ENCODE data around the gene JSRP1.

The JSRP1 gene, protein sequence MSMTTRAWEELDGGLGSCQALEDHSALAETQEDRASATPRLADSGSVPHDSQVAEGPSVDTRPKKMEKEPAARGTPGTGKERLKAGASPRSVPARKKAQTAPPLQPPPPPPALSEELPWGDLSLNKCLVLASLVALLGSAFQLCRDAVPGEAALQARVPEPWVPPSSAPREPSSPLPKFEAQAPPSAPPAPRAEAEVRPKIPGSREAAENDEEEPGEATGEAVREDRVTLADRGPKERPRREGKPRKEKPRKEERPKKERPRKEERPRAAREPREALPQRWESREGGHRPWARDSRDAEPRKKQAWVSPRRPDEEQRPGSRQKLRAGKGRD

DNA sequence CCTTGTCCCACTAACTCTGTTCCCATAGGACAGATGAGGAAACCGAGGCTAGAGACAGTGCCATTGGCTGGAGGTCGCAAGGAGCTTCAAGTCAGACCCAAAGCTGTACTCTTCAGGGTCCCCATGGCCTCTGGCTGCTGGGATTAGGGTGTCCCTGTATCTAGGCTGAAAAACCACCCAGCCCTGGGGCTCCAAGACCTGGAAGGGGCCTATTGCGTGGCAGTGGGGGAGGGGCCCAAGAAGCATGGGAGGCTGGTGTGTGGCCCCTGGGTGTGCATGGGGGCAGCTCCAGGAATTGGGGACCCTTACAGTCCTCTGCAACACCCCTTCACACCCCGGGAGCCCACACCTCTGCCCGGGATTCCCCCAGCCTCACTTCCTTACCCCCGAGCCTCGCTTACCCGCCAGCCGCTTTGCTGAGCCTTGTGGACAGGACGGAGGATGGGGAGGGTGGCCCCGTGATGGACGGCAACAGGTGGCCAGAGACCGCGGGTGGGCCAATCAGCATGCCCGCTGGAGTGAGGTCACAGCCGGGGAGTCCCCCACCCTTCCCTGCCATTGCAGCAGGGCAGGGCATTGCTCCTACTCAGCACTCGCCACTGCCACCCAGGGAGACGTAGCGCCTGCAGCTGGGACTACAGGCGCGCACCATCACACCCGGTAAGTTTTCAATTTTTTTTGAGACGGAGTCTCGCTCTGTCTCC is at the start of gene JSRP1:
TSS of gene JSRP1 (minus strand) at position 436 of the 704 bp plus-strand sequence. CDS start 1,103 bp downstream, outside the sequence.
- DNase-seq (ENCODE audit: low read depth in 1 of 2, low spot score in 1 of 2) = no peak
- in situ Hi-C loops (cut with HindIII; ENCODE audit: low pct_unique_long_range_greater_than_20kb, low sequenced_read_pairs) = no loop called here
- no peak for TF ChIP-seq JUND (IDR thresholded peaks at IDR 0.05; ENCODE audit: low read depth)

DNA sequence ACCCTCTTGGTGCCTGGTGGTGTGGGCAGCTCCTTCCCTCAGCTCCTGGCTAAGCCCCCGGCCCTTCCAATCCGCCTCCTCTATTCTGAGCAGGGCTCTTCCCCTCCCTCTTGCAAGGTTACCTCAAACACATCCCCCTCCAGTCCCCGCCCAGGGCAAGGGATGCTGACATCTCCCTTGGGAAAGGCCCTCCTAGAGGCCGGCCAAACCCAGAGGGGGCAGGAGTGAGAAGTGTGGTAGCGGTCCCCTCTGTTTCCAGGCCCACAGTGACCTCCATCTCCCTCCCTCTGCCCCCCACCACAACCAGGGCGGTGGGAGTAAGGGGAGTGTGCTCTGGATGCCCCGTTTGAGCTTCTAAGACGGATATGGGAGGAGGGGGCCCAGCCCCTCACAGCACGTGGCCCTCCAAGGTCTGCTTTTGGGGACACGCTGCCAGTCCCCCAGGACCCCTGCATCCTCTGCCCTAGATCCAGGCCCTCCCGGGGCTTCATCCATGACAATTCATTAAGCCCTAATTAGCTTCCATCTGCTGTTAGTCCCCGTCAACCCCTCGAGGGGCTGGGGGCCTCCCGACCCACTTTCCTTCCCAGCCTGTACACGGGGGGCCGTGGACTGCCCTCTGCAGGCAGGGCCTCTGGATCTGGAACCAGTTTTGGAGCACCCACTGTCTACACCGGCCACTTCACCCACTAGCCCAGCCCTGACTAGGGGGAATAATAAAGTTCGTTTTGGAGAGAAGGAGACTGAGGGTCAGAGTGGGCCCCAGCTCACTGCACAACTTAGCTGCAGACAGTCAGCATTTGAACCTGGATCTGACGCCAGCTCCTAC is 49.4 kb upstream of the JSRP1 start:
- in situ Hi-C loops (cut with HindIII; ENCODE audit: low pct_unique_long_range_greater_than_20kb, low sequenced_read_pairs) = no loop called here

DNA sequence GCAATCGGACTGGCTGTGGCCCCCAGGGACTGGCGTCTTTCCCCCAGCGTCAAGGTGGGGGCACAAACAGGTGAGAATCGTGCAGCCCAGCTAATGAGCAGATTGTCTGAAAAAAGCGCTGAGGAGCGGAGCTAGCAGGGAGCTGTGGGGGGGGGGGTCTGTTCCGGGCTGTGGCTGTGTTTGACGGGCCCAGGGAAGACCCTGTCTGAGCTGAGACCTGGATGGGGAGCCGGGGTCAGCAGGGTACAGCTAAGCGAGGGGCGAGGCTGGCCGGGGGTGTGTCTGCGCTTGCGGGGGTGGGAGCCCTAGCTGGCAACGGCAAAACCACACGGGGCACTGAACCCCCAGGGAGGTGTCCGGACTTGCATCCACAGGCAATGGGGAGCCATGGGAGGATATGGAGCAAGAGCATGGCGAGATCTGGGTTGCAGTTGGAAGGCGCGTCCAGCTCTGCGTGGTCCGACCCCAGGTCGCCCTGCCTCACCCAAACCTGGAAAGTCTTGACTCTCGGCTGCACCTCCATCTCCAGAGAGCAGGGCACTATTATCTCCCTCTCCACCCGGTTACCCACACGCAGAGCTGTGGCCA is 47.1 kb upstream of the JSRP1 start:
- in situ Hi-C loops (cut with HindIII; ENCODE audit: low pct_unique_long_range_greater_than_20kb, low sequenced_read_pairs) = no loop called here

More for the DNA sequence above, 49.4 kb upstream of the JSRP1 start:
- no peak for DNase-seq (ENCODE audit: low read depth in 1 of 2, low spot score in 1 of 2)
- no peak for TF ChIP-seq JUND (IDR thresholded peaks at IDR 0.05; ENCODE audit: low read depth)

DNA sequence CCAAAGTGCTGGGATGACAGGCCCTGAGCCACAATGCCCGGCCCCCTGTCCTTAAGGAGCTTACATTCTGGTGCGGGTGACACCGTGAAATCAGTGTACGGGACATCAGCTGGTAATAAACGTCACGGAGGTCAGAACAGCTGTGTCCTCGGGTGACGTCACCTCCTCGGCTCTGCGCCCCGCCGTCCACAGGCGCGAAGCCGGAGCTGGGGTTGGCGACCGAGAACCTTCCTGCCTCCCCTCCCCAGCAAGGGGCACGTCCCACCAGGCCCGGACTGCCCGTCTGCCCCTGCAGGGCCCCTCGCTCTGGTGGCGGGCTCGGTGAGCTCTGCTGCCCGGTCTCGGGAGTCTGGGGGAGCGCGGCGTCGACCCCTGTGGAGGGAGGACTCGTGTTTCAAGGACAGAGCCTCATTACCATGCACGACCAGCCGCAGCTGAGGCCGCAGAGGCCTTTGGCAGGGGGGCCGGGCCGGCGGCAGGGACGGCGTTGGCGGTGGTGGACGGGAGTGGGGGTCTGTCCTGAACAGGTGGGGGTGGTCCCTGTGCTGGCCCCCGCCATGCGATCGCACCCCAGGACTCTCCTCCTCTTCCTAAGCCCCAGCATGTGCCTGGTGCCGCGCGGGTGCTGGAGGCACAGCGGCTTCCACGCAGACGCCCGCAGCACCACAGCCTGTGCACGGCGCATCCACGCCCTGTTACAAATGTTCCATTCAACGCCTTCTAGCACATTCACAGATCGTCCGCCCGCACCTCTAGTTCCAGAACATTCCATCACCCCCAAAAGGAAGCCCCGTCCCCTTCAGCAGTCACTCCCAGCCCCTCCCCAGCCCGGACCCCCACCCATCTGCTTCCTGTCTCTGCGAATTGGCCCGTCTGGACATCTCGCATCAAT is 46.3 kb upstream of the JSRP1 start:
- no peak for TF ChIP-seq JUND (IDR thresholded peaks at IDR 0.05; ENCODE audit: low read depth)
- no peak for DNase-seq (ENCODE audit: low read depth in 1 of 2, low spot score in 1 of 2)
- in situ Hi-C loops (cut with HindIII; ENCODE audit: low pct_unique_long_range_greater_than_20kb, low sequenced_read_pairs) = no loop called here

More for the DNA sequence above, 47.1 kb upstream of the JSRP1 start:
- TF ChIP-seq JUND (IDR thresholded peaks at IDR 0.05; ENCODE audit: low read depth) = no peak
- DNase-seq (ENCODE audit: low read depth in 1 of 2, low spot score in 1 of 2) = no peak

DNA sequence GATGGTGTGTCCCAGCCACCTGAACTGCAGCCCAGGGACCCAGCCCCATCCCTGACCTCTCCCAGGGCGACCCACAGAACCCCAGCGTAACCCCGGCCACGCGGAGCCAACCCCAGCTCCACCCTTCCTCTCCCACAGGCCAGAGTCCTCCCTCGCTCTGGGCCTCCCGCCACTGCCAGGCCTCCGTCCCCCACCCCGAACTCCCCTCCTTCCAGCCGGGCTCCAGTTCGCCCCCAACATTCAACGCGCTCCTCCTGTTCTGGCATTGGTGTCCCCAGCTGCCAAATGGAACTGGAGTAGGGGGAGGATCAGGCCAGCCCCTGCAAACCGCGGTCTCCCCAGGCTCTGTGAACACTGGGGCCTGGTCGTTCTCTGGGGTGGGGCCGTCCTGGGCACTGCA is 44.3 kb upstream of the JSRP1 start:
- DNase-seq (ENCODE audit: low read depth in 1 of 2, low spot score in 1 of 2) = no peak
- TF ChIP-seq JUND (IDR thresholded peaks at IDR 0.05; ENCODE audit: low read depth) = no peak
- in situ Hi-C loops (cut with HindIII; ENCODE audit: low pct_unique_long_range_greater_than_20kb, low sequenced_read_pairs) = no loop called here

DNA sequence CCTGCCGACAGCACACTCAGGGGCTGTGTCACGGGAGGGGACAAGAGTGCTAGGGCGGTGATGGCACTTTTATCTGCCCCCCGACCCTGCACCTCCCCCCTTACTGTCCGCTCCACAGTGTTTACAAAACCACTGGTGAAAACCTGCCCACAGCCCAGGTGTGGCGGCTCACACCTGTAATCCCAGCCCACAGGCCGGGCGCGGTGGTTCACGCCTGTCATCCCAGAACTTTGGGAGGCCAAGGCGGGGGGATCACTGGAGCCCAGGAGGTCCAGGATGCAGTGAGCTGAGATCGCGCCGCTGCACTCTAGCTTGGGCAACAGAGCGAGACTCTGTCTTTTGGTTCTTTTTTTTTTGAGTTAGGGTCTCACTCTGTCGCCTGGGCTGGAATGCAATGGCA is 39.9 kb upstream of the JSRP1 start:
- TF ChIP-seq JUND (IDR thresholded peaks at IDR 0.05; ENCODE audit: low read depth) = no peak
- no peak for DNase-seq (ENCODE audit: low read depth in 1 of 2, low spot score in 1 of 2)
- in situ Hi-C loops (cut with HindIII; ENCODE audit: low pct_unique_long_range_greater_than_20kb, low sequenced_read_pairs) = no loop called here

DNA sequence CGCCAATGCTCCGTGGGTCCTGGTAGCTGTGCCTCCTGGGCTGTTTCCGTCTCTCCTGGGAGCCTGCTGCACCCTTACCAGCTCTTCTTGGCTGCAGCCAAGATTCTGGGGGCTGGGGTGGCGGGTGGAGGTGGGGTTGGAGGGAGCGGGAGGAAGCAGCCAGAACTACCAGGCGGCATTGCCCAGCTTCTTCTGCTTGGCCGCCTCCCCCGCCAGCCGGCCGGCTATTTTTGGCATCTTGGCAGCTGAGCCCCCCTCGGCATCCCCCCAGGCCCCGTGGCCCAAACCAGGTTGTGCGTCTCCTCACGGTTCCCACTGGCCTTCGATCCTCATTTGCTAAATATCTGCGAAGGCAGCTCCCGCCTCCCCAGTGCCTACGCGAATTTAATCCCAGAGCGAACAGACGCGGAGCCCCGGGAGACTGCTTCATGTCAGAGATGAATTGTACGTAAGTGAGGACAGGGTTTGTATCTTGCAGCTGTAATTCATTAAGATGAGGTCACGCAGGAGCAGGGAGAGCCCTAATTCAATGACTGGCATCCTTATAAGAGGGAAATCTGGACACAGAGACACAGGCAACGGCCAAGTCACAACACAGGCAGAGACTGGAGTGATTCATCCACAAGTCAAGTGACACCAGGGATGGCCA is 38.6 kb upstream of the JSRP1 start:
- in situ Hi-C loops (cut with HindIII; ENCODE audit: low pct_unique_long_range_greater_than_20kb, low sequenced_read_pairs) = no loop called here
- no peak for TF ChIP-seq JUND (IDR thresholded peaks at IDR 0.05; ENCODE audit: low read depth)
- no peak for DNase-seq (ENCODE audit: low read depth in 1 of 2, low spot score in 1 of 2)

DNA sequence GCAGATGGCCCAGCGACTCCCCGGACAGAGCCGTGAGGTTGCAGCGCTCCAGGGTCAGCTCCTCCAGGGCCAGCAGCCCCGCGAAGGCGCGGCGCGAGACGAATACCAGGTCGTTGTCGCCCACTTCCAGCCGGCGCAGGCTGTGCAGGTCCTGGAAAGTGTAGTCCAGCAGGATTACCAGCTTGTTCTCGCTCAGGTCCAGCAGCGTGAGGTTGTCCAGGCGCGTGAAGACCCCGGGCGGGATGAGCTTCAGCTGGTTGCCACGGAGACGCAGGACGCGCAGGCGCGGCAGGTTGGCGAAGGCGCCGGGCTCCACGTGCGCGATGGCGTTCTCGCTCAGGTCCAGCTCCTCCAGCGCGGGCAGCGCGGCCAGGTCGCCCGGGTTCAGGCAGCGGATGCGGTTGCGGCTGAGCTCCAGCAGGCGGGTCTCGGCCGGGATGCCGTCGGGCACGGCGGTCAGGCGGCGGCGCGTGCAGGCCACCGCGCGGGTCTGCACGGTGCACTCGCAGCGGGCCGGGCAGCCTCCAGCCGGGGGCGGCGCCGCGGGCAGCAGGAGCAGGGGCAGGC is 35.1 kb upstream of the JSRP1 start:
- no peak for TF ChIP-seq JUND (IDR thresholded peaks at IDR 0.05; ENCODE audit: low read depth)
- in situ Hi-C loops (cut with HindIII; ENCODE audit: low pct_unique_long_range_greater_than_20kb, low sequenced_read_pairs) = no loop called here

DNA sequence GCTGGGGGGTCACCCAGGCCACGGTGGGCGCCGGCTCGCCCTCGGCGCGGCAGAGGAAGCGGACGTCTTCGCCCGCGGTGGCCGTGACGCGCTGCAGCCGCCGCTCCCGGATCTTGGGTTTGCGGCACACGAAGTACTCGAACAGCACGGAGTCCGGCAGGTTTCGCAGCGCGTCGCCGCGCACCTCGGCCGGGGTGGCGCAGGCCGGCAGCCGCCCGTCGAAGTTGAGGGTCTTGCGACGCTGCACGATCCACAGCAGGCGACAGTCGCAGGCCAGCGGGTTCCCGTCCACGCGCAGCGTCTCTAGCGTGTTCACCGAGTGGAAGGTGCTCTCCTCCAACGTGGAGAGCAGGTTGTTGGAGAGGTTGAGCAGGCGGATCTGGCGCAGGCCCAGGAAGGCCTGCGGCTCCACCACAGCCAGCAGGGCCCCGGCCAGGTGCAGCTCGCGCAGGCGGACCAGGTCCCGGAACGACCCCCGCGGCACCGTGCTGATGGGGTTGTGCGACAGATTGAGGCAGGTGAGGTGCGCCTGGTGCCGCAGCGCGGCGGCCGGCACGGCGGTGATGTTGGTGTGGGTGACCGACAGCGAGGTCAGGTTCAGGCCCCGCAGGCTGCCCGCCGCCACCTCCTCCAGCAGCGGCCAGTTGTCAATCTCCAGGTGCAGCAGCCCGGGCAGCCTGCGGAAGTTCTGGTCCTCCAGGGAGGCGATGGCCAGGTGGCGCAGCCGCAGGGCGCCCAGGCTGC is 34.4 kb upstream of the JSRP1 start:
- no peak for TF ChIP-seq JUND (IDR thresholded peaks at IDR 0.05; ENCODE audit: low read depth)
- in situ Hi-C loops (cut with HindIII; ENCODE audit: low pct_unique_long_range_greater_than_20kb, low sequenced_read_pairs) = no loop called here
- DNase-seq (ENCODE audit: low read depth in 1 of 2, low spot score in 1 of 2) = no peak

More for the DNA sequence above, 35.1 kb upstream of the JSRP1 start:
- DNase-seq (ENCODE audit: low read depth in 1 of 2, low spot score in 1 of 2) = no peak

DNA sequence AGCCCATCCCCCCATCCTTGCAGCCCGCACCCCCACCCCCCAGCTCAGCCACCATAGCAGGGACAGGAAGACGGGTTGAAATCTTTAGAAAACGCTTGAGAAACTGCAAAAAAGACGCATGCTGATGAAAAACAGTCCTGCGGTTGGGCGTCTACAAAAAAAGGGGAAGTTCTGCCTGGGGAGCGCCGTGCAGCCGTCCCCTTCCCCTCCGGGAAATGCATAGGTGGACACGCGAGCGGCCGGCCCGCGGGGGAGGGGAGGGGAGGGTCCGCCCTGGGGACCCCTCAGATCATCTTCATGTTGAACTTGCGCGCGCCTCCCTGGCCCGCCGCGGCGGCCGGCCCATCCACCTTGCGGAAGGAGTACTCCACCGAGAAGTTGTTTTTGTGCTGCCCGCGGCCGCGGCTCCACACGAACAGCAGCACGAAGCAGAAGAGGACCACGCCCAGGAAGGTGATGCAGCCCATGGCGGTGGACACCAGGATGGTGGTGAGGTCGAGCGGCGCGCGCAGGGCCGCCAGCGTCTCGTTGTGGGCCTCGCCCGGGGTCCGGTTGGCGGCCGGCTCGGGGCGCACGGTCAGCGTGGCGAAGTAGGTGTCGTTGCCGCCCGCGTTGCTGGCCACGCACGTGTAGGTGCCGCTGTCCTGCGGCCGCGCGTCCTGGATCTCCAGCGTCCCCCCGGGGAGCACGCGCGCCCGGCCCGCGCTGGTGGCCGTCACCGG is 33.7 kb upstream of the JSRP1 start:
- no peak for TF ChIP-seq JUND (IDR thresholded peaks at IDR 0.05; ENCODE audit: low read depth)
- DNase-seq (ENCODE audit: low read depth in 1 of 2, low spot score in 1 of 2) = no peak
- in situ Hi-C loops (cut with HindIII; ENCODE audit: low pct_unique_long_range_greater_than_20kb, low sequenced_read_pairs) = no loop called here
